BJ (cell line): ENCODE results near the gene KRT2. TPM values are rescaled to one million over a fixed set of nuclear protein-coding genes. Genes with fewer than 3 reads are reported as not detected.

ENCODE experiments used
- CTCF ChIA-PET: fragments of 350-600 bp; formaldehyde crosslinking; extraction: SDS; loops from one replicate; lab custom pipeline; 2021; ENCODE audit warnings: antibody characterized with exemption, inconsistent platforms; lab: Yijun Ruan, JAX
- POLR2A ChIA-PET: fragments of 300-600 bp; sonication (Branson Sonifier 250); formaldehyde crosslinking; extraction: SDS; loops from one replicate; lab custom pipeline; 2021; ENCODE audit warnings: antibody characterized with exemption; lab: Charles Lee
- DNase-seq: peaks from one replicate; pipeline ENCODE4 v3.0.0-alpha.2; 2011; ENCODE audit warnings: low read depth
- H3K27me3 ChIP-seq: 2 replicates; pipeline ENCODE4 v1.6.0; 2011; ENCODE audit warnings: low read length; ENCODE audit not compliant: control insufficient read depth, insufficient read depth
- H3K36me3 ChIP-seq: 2 replicates; pipeline ENCODE4 v1.5.1; 2011; ENCODE audit warnings: low read length; ENCODE audit not compliant: control insufficient read depth, insufficient read depth
- H3K4me3 ChIP-seq: 2 replicates; pipeline ENCODE4 v1.5.1; 2011; ENCODE audit warnings: low read depth, mild to moderate bottlenecking, control low read depth, low read length
- CTCF ChIP-seq: IDR thresholded peaks from 2 replicates; pipeline ENCODE4 v1.5.1; 2011; ENCODE audit warnings: low read depth, mild to moderate bottlenecking, control low read depth, inconsistent platforms, low read length, moderate library complexity; ENCODE audit not compliant: insufficient read depth
- polyA plus RNA-seq: library from polyadenylated mRNA; depleted of rRNA; stranded (reverse); fragments of >200 nt; gene quantifications from 2 replicates; pipeline ENCODE4 v1.2.3, GENCODE V29; 2011

Gene KRT2
- polyA plus RNA-seq, 1 experiment: not detected

GRCh38 chr12:52608826-52609630, 43.0 kb downstream of the KRT2 start:
- no peaks in the 10 kb centered on the region for H3K36me3 ChIP-seq
- peaks cover 19% of the 10 kb centered on the region for H3K27me3 ChIP-seq
- TF ChIP-seq CTCF: no peak
- POLR2A ChIA-PET: no interaction called here
- CTCF ChIA-PET: interaction anchor here (1.7 kb wide), 1 partner anchor 256 kb away, joined by 5 read pairs; no protein-coding TSS in a partner anchor
- no peak overlapping the region for H3K4me3 ChIP-seq
- DNase-seq: no peak

- Histone ChIP-seq H3K36me3 (no peaks in the 10 kb centered on the region), H3K4me3 (no peak overlapping the region), H3K27me3 (peaks cover 16% of the 10 kb centered on the region)
- ChIA-PET CTCF (interaction anchor here (1.7 kb wide), 1 partner anchor 257 kb away, joined by 5 read pairs; no protein-coding TSS in a partner anchor), POLR2A (no interaction called here)
- no peak for DNase-seq
- no peak for TF ChIP-seq CTCF
Measured at GRCh38 chr12:52608161-52608560, 43.9 kb downstream of the KRT2 start.

- no peak for DNase-seq
- H3K27me3 ChIP-seq: peaks cover 19% of the 10 kb centered on the region
- POLR2A ChIA-PET: no interaction called here
- H3K4me3 ChIP-seq: no peak overlapping the region
- no peak for TF ChIP-seq CTCF
- H3K36me3 ChIP-seq: no peaks in the 10 kb centered on the region
- CTCF ChIA-PET: interaction anchor here (1.7 kb wide), 1 partner anchor 258 kb away, joined by 5 read pairs; no protein-coding TSS in a partner anchor
Measured at GRCh38 chr12:52607314-52607713, 44.7 kb downstream of the KRT2 start.

GRCh38 chr12:52606581-52607218, 45.3 kb downstream of the KRT2 start:
- ChIA-PET POLR2A (no interaction called here), CTCF (interaction anchor here (1.1 to 2.7 kb wide), 3 partner anchors 259 to 463 kb away, joined by 3 to 6 read pairs (median 4); no protein-coding TSS in a partner anchor)
- H3K27me3 ChIP-seq: peaks cover 19% of the 10 kb centered on the region
- no peak overlapping the region for H3K4me3 ChIP-seq
- TF ChIP-seq CTCF: no peak
- no peaks in the 10 kb centered on the region for H3K36me3 ChIP-seq
- DNase-seq: no peak

- Histone ChIP-seq H3K4me3 (no peak overlapping the region), H3K36me3 (no peaks in the 10 kb centered on the region), H3K27me3 (peaks cover 18% of the 10 kb centered on the region)
- TF ChIP-seq CTCF: no peak
- ChIA-PET POLR2A (no interaction called here), CTCF (interaction anchor here (1.1 to 2.7 kb wide), 3 partner anchors 260 to 462 kb away, joined by 3 to 6 read pairs (median 4); no protein-coding TSS in a partner anchor)
- no peak for DNase-seq
Measured at GRCh38 chr12:52606096-52606495, 45.9 kb downstream of the KRT2 start.
